RWPE2 (cell line): ENCODE data around the gene EHBP1.
"Not testable (repeated sequence)": the region's sequence is repeated elsewhere in the genome, so short reads cannot be mapped to it uniquely, and the experiment has no call there.

Experiments used
- ATAC-seq: fragments of 200-7000 bp; cut with Tn5 transposase; 3 replicates; pipeline ENCODE4 v1.9.1; 2021; ENCODE audit warnings: low read depth
- DNase-seq: peaks from one replicate; pipeline ENCODE4 v3.0.0-alpha.2; 2020; ENCODE audit warnings: low spot score
- H3K27ac ChIP-seq: fragments of 450-650 bp; 2 replicates; pipeline ENCODE4 v1.5.1; 2017; ENCODE audit warnings: mild to moderate bottlenecking; ENCODE audit not compliant: poor library complexity, severe bottlenecking
- H3K27me3 ChIP-seq: fragments of 250-450 bp; sonication (Bioruptor Pico); 2 replicates; pipeline ENCODE4 v1.5.1; 2021; ENCODE audit warnings: mild to moderate bottlenecking, moderate library complexity; ENCODE audit not compliant: insufficient read depth, poor library complexity, severe bottlenecking
- H3K36me3 ChIP-seq: fragments of 250-450 bp; sonication (Bioruptor Pico); 2 replicates; pipeline ENCODE4 v1.5.1; 2020; ENCODE audit warnings: low read depth, mild to moderate bottlenecking, moderate library complexity
- H3K4me1 ChIP-seq: fragments of 250-450 bp; sonication (Bioruptor Pico); 2 replicates; pipeline ENCODE4 v1.5.1; 2021; ENCODE audit warnings: mild to moderate bottlenecking, moderate library complexity; ENCODE audit not compliant: insufficient read depth, poor library complexity, severe bottlenecking
- H3K4me3 ChIP-seq: fragments of 250-450 bp; sonication (Bioruptor Pico); 2 replicates; pipeline ENCODE4 v1.5.1; 2021; ENCODE audit warnings: mild to moderate bottlenecking, moderate library complexity; ENCODE audit not compliant: severe bottlenecking
- H3K9me3 ChIP-seq: fragments of 250-450 bp; sonication (Bioruptor Pico); 2 replicates; pipeline ENCODE4 v1.5.1; 2021; ENCODE audit warnings: mild to moderate bottlenecking, moderate library complexity; ENCODE audit not compliant: severe bottlenecking
- CTCF ChIP-seq: fragments of 450-650 bp; IDR thresholded peaks from one replicate; pipeline ENCODE4 v1.5.1; 2017; ENCODE audit warnings: mild to moderate bottlenecking, moderate library complexity; ENCODE audit not compliant: poor library complexity, severe bottlenecking

The EHBP1 gene

GRCh38 chr2:62747876-62748275, 42.4 kb downstream of the EHBP1 start:
- Histone ChIP-seq H3K27ac (no peak overlapping the region), H3K9me3 (no peaks in the 10 kb centered on the region), H3K36me3 (peaks cover 30% of the 10 kb centered on the region), H3K4me1 (no peaks in the 10 kb centered on the region), H3K4me3 (no peak overlapping the region), H3K27me3 (no peaks in the 10 kb centered on the region)
- TF ChIP-seq CTCF: no peak
- ATAC-seq: no peak
- DNase-seq: no peak

- not testable (repeated sequence) for ATAC-seq
Measured at GRCh38 chr2:62749111-62749510, 43.6 kb downstream of the EHBP1 start.

GRCh38 chr2:62757029-62757428, 51.5 kb downstream of the EHBP1 start:
- DNase-seq (no peak), ATAC-seq (no peak)
- no peaks in the 10 kb centered on the region for H3K9me3 ChIP-seq
- no peak for TF ChIP-seq CTCF
- no peak overlapping the region for H3K4me3 ChIP-seq
- H3K27me3 ChIP-seq: no peaks in the 10 kb centered on the region
- H3K27ac ChIP-seq: no peak overlapping the region
- peaks cover 8% of the 10 kb centered on the region for H3K4me1 ChIP-seq
- H3K36me3 ChIP-seq: peaks cover 16% of the 10 kb centered on the region

More at GRCh38 chr2:62749111-62749510, 43.6 kb downstream of the EHBP1 start:
- not testable (repeated sequence) for H3K27me3 ChIP-seq, H3K9me3 ChIP-seq, H3K4me3 ChIP-seq, H3K4me1 ChIP-seq, DNase-seq, H3K27ac ChIP-seq
- peaks cover 30% of the 10 kb centered on the region for H3K36me3 ChIP-seq

GRCh38 chr2:62760026-62760425, 54.5 kb downstream of the EHBP1 start:
- Histone ChIP-seq H3K36me3 (peaks cover 32% of the 10 kb centered on the region), H3K4me1 (peaks cover 11% of the 10 kb centered on the region), H3K27me3 (no peaks in the 10 kb centered on the region), H3K4me3 (no peak overlapping the region), H3K27ac (no peak overlapping the region), H3K9me3 (no peaks in the 10 kb centered on the region)
- DNase-seq: no peak
- no peak for ATAC-seq
- TF ChIP-seq CTCF: no peak

GRCh38 chr2:62760555-62760954, 55.0 kb downstream of the EHBP1 start:
- Histone ChIP-seq H3K27ac (no peak overlapping the region), H3K27me3 (no peaks in the 10 kb centered on the region), H3K9me3 (no peaks in the 10 kb centered on the region), H3K4me1 (peaks cover 11% of the 10 kb centered on the region), H3K36me3 (peaks cover 35% of the 10 kb centered on the region), H3K4me3 (no peak overlapping the region)
- TF ChIP-seq CTCF: no peak
- peak; percentile 63 for ATAC-seq
- no peak for DNase-seq
